Measurements from ENCODE around the gene RAB33B.

DNA sequence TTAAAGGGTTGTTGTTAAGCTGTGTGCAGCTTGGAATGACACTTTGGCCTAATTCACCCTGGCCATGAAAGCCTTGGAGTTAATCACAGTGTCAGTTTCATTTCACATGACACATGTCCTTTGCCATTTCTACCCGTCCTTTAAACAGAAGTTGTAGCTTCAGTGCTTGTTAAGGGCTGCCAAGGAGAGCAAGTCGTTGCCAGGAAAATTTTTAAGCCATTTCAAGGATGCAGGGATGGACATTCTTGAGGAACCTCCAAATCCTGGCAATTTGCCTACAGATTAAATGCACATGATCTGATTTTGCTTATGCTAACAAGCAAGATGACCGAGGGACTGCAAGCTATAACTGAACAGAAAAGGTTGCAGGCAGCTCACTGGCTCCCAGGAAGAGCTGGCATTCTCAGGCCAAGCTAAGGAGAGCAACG, 61.6 kb downstream of the RAB33B start:
- TF ChIP-seq POLR2AphosphoS5 (IDR thresholded peaks at IDR 0.05; ENCODE audit: low read length) (no peak), EZH2 (IDR thresholded peaks at IDR 0.05; ENCODE audit: borderline replicate concordance, control insufficient read depth, low read depth, low read length) (no peak), TCF7 (IDR thresholded peaks at IDR 0.05; ENCODE audit: borderline replicate concordance) (no peak), MEF2A (IDR thresholded peaks at IDR 0.05; ENCODE audit: insufficient read depth, low read depth, low read length) (no peak), POLR2A (IDR thresholded peaks at IDR 0.05; ENCODE audit: low read depth, low read length) (no peak), SUZ12 (IDR thresholded peaks at IDR 0.05; ENCODE audit: unreplicated experiment) (no peak), YY1 (IDR thresholded peaks at IDR 0.05; ENCODE audit: low read depth, low read length) (no peak), MXI1 (IDR thresholded peaks at IDR 0.05; ENCODE audit: low read depth, low read length) (no peak), FOXM1 (IDR thresholded peaks at IDR 0.05; ENCODE audit: low read depth, low read length) (no peak)
- TF ChIP-seq, protein P1, sequence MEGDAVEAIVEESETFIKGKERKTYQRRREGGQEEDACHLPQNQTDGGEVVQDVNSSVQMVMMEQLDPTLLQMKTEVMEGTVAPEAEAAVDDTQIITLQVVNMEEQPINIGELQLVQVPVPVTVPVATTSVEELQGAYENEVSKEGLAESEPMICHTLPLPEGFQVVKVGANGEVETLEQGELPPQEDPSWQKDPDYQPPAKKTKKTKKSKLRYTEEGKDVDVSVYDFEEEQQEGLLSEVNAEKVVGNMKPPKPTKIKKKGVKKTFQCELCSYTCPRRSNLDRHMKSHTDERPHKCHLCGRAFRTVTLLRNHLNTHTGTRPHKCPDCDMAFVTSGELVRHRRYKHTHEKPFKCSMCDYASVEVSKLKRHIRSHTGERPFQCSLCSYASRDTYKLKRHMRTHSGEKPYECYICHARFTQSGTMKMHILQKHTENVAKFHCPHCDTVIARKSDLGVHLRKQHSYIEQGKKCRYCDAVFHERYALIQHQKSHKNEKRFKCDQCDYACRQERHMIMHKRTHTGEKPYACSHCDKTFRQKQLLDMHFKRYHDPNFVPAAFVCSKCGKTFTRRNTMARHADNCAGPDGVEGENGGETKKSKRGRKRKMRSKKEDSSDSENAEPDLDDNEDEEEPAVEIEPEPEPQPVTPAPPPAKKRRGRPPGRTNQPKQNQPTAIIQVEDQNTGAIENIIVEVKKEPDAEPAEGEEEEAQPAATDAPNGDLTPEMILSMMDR (IDR thresholded peaks at IDR 0.05 in 2 of 3, conservative IDR thresholded peaks at IDR 0.05 in 1 of 3; ENCODE audit: control insufficient read depth in 2 of 3, extremely low read depth in 1 of 3, insufficient read depth in 1 of 3, low read depth in 3 of 3, low read length in 3 of 3), result no peak
- TF ChIP-seq, protein P2, sequence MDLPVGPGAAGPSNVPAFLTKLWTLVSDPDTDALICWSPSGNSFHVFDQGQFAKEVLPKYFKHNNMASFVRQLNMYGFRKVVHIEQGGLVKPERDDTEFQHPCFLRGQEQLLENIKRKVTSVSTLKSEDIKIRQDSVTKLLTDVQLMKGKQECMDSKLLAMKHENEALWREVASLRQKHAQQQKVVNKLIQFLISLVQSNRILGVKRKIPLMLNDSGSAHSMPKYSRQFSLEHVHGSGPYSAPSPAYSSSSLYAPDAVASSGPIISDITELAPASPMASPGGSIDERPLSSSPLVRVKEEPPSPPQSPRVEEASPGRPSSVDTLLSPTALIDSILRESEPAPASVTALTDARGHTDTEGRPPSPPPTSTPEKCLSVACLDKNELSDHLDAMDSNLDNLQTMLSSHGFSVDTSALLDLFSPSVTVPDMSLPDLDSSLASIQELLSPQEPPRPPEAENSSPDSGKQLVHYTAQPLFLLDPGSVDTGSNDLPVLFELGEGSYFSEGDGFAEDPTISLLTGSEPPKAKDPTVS (IDR thresholded peaks at IDR 0.05; ENCODE audit: low read depth, low read length), result no peak
- TF ChIP-seq, protein P3, sequence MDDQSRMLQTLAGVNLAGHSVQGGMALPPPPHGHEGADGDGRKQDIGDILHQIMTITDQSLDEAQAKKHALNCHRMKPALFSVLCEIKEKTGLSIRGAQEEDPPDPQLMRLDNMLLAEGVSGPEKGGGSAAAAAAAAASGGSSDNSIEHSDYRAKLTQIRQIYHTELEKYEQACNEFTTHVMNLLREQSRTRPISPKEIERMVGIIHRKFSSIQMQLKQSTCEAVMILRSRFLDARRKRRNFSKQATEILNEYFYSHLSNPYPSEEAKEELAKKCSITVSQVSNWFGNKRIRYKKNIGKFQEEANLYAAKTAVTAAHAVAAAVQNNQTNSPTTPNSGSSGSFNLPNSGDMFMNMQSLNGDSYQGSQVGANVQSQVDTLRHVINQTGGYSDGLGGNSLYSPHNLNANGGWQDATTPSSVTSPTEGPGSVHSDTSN (IDR thresholded peaks at IDR 0.05; ENCODE audit: insufficient replicate concordance, low read depth, low read length), result no peak
- TF ChIP-seq, protein P4, sequence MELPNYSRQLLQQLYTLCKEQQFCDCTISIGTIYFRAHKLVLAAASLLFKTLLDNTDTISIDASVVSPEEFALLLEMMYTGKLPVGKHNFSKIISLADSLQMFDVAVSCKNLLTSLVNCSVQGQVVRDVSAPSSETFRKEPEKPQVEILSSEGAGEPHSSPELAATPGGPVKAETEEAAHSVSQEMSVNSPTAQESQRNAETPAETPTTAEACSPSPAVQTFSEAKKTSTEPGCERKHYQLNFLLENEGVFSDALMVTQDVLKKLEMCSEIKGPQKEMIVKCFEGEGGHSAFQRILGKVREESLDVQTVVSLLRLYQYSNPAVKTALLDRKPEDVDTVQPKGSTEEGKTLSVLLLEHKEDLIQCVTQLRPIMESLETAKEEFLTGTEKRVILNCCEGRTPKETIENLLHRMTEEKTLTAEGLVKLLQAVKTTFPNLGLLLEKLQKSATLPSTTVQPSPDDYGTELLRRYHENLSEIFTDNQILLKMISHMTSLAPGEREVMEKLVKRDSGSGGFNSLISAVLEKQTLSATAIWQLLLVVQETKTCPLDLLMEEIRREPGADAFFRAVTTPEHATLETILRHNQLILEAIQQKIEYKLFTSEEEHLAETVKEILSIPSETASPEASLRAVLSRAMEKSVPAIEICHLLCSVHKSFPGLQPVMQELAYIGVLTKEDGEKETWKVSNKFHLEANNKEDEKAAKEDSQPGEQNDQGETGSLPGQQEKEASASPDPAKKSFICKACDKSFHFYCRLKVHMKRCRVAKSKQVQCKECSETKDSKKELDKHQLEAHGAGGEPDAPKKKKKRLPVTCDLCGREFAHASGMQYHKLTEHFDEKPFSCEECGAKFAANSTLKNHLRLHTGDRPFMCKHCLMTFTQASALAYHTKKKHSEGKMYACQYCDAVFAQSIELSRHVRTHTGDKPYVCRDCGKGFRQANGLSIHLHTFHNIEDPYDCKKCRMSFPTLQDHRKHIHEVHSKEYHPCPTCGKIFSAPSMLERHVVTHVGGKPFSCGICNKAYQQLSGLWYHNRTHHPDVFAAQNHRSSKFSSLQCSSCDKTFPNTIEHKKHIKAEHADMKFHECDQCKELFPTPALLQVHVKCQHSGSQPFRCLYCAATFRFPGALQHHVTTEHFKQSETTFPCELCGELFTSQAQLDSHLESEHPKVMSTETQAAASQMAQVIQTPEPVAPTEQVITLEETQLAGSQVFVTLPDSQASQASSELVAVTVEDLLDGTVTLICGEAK (IDR thresholded peaks at IDR 0.05; ENCODE audit: borderline replicate concordance), result no peak

Data from GM12878 (cell line).